ENCODE results near the gene PNMT. TPM values are rescaled to one million over a fixed set of nuclear protein-coding genes. Genes with fewer than 3 reads are reported as not detected.
A peak's percentile ranks its signal among the peaks of the same experiment; 100 is the strongest.

Gene PNMT
- total RNA-seq, 6 experiments from 2014 or later = 0.26 TPM; not detected in 5

DNA sequence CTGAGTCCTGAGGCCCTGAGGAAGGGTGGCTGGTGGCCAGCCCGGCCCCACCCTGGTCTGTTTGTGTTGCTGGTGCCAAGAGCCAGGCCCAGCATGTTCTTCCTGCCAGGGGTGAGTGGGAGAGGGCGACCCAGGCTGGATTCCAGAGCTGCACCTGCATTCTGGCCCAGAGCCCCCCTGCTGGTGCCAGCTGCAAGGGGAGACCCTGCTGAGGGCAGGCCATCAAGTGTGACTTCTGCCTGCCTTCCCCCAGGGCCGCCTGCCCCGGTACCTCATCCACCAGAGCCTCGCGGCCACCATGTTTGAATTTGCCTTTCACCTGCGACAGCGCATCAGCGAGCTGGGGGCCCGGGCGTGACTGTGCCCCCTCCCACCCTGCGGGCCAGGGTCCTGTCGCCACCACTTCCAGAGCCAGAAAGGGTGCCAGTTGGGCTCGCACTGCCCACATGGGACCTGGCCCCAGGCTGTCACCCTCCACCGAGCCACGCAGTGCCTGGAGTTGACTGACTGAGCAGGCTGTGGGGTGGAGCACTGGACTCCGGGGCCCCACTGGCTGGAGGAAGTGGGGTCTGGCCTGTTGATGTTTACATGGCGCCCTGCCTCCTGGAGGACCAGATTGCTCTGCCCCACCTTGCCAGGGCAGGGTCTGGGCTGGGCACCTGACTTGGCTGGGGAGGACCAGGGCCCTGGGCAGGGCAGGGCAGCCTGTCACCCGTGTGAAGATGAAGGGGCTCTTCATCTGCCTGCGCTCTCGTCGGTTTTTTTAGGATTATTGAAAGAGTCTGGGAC is 5.5 kb upstream of the PNMT start:
- no peak overlapping the region for H3K4me3 Mint-ChIP-seq
- TF ChIP-seq, protein P1, sequence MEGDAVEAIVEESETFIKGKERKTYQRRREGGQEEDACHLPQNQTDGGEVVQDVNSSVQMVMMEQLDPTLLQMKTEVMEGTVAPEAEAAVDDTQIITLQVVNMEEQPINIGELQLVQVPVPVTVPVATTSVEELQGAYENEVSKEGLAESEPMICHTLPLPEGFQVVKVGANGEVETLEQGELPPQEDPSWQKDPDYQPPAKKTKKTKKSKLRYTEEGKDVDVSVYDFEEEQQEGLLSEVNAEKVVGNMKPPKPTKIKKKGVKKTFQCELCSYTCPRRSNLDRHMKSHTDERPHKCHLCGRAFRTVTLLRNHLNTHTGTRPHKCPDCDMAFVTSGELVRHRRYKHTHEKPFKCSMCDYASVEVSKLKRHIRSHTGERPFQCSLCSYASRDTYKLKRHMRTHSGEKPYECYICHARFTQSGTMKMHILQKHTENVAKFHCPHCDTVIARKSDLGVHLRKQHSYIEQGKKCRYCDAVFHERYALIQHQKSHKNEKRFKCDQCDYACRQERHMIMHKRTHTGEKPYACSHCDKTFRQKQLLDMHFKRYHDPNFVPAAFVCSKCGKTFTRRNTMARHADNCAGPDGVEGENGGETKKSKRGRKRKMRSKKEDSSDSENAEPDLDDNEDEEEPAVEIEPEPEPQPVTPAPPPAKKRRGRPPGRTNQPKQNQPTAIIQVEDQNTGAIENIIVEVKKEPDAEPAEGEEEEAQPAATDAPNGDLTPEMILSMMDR (IDR thresholded peaks at IDR 0.05) = no peak
- H3K27me3 Mint-ChIP-seq (ENCODE audit: insufficient read depth) = peaks cover 18% of the 10 kb centered on the region
- no peak for DNase-seq
- peaks cover 12% of the 10 kb centered on the region for H3K4me1 Mint-ChIP-seq (ENCODE audit: low read depth)
- H3K27ac Mint-ChIP-seq = no peak overlapping the region
- no peaks in the 10 kb centered on the region for H3K9me3 Mint-ChIP-seq
- H3K36me3 Mint-ChIP-seq (ENCODE audit: low read depth) = no peaks in the 10 kb centered on the region

DNA sequence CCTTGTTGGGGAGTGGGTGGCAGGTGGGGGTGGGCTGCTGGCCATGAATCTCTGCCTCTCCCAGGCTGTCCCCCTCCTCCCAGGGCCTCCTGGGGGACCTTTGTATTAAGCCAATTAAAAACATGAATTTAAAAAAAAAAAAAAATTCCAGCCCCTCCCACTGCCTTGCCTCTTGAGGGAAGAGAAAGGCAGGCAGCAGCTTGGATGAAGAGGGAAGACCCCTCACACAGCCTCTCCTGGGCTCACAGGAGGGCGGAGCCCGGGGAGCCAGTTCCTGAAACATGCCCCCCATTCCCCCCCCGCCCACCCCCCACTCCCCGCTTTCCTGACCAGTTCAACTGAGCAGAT is 4.9 kb upstream of the PNMT start:
- Mint-ChIP-seq H3K4me1 (ENCODE audit: low read depth) (peaks cover 12% of the 10 kb centered on the region), H3K27ac (no peak overlapping the region), H3K9me3 (no peaks in the 10 kb centered on the region), H3K27me3 (ENCODE audit: insufficient read depth) (peaks cover 21% of the 10 kb centered on the region), H3K36me3 (ENCODE audit: low read depth) (no peaks in the 10 kb centered on the region), H3K4me3 (no peak overlapping the region)
- DNase-seq = no peak
- TF ChIP-seq, protein P1 (IDR thresholded peaks at IDR 0.05) = no peak

DNA sequence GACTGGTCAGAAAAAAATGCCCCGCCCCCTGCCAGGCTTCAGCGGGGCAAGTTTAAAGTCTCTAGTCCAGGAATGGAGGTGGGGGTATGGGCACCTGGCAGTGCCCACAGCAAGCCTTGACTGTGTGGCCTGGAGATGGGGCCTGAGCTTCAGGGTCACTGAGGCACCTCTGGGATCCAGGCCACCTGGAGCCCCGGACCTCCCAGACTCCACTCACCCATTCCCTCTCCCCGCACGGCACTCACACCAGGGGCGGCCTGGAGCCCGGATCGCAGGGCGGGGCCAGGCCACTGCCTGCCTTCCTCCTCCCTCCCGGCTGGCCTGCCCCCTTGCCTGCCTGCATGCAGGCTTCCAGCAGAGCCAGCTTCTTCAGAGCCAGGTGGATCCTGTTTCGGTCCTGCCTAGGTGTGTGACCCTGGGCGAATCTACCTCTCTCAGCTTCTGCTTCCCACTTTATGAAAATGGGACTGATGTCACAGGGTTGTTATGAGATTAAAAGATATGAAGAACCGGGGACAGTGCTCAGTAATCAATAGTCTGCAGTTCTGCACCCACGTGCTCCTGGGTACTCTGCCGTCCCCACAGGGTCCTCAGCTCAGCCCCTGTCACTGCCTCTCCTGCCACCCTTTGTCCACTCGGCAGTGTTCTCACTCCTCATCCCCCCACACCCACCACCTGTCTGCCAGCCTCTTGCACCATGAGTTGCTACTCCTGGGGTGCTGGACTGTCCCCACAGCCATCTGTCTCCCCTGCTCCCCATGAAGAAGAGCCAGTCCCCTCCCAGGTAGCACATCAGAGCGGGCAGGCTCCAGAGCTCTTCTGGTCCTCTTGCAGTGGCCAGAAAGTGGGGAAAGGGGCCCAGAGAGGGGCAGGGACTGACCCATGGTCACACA is 4.3 kb upstream of the PNMT start:
- H3K4me3 Mint-ChIP-seq = peak overlapping the region; percentile 56
- H3K27ac Mint-ChIP-seq = no peak overlapping the region
- DNase-seq = no peak
- no peaks in the 10 kb centered on the region for H3K9me3 Mint-ChIP-seq
- TF ChIP-seq, protein P1 (IDR thresholded peaks at IDR 0.05) = no peak
- H3K27me3 Mint-ChIP-seq (ENCODE audit: insufficient read depth) = peaks cover 26% of the 10 kb centered on the region
- H3K4me1 Mint-ChIP-seq (ENCODE audit: low read depth) = peaks cover 18% of the 10 kb centered on the region
- no peaks in the 10 kb centered on the region for H3K36me3 Mint-ChIP-seq (ENCODE audit: low read depth)

GRCh38 chr17:39664581-39665561 is 3.4 kb upstream of the PNMT start, which contains the start of gene TCAP:
Gene TCAP, plus strand, starts transcription at chr17:39665349. Its CDS starts 11 bp downstream, at chr17:39665360.
- Mint-ChIP-seq H3K36me3 (ENCODE audit: low read depth) (no peaks in the 10 kb centered on the region), H3K4me3 (no peak within 1 kb of the TSS), H3K9me3 (no peaks in the 10 kb centered on the region), H3K27me3 (ENCODE audit: insufficient read depth) (peaks cover 29% of the 10 kb centered on the region), H3K27ac (no peak within 1 kb of the TSS), H3K4me1 (ENCODE audit: low read depth) (peaks cover 18% of the 10 kb centered on the region)
- TF ChIP-seq, protein P1 (IDR thresholded peaks at IDR 0.05) = no peak
- no peak for DNase-seq

GRCh38 chr17:39665642-39666224 is 2.5 kb upstream of the PNMT start:
- Mint-ChIP-seq H3K27ac (no peak overlapping the region), H3K4me1 (ENCODE audit: low read depth) (peaks cover 18% of the 10 kb centered on the region), H3K4me3 (no peak overlapping the region), H3K36me3 (ENCODE audit: low read depth) (no peaks in the 10 kb centered on the region), H3K9me3 (no peaks in the 10 kb centered on the region), H3K27me3 (ENCODE audit: insufficient read depth) (peaks cover 31% of the 10 kb centered on the region)
- TF ChIP-seq, protein P1 (IDR thresholded peaks at IDR 0.05) = peak; percentile 36; the same call in 1 of the 2 replicates
- no peak for DNase-seq
